IMR-90 (cell line): ENCODE measurements around the gene CTRB1. TPM values are rescaled to one million over a fixed set of nuclear protein-coding genes. Genes with fewer than 3 reads are reported as not detected.

ENCODE experiments used
- ATAC-seq: fragments of 200-7000 bp; cut with Tn5 transposase; 2 replicates; pipeline ENCODE4 v1.9.1; 2020; ENCODE audit warnings: low read depth, mild to moderate bottlenecking, moderate library complexity
- BruUV-seq: library from RNA; stranded (reverse); fragments of 400-500 nt; replicated peaks from 2 replicates; lab custom pipeline; 2021; lab: Mats Ljungman, UMichigan
- CTCF ChIA-PET: fragments of 300-600 bp; formaldehyde crosslinking; extraction: SDS; loops from one replicate; lab custom pipeline; 2021; ENCODE audit warnings: antibody characterized with exemption; lab: Yijun Ruan, JAX
- POLR2A ChIA-PET: fragments of 300-600 bp; sonication (Branson Sonifier 250); formaldehyde crosslinking; loops from one replicate; lab custom pipeline; 2022; ENCODE audit warnings: antibody characterized with exemption; ENCODE audit not compliant: unreplicated experiment; lab: Charles Lee
- DNase-seq: peaks from one replicate; pipeline ENCODE4 v3.0.0; 2013
- H2AFZ ChIP-seq: replicated peaks from 2 replicates; pipeline ENCODE3; 2013; ENCODE audit warnings: low read length, mild to moderate bottlenecking; ENCODE audit not compliant: poor library complexity
- H2AK5ac ChIP-seq: 2 replicates; pipeline ENCODE4 v1.6.1; 2013; ENCODE audit warnings: low read depth, low read length, inconsistent platforms
- H2AK9ac ChIP-seq: replicated peaks from 2 replicates; pipeline ENCODE3; 2013; ENCODE audit warnings: mild to moderate bottlenecking, low read depth, low read length, moderate library complexity; ENCODE audit not compliant: poor library complexity
- H2BK120ac ChIP-seq: 2 replicates; pipeline ENCODE4 v1.6.1; 2013; ENCODE audit warnings: low read depth, low read length, inconsistent platforms
- H2BK15ac ChIP-seq: 3 replicates; pipeline ENCODE4 v1.6.1; 2013; ENCODE audit warnings: low read depth, low read length, inconsistent platforms
- H2BK20ac ChIP-seq: 2 replicates; pipeline ENCODE4 v1.6.1; 2013; ENCODE audit warnings: low read depth, mild to moderate bottlenecking, inconsistent platforms, low read length, moderate library complexity
- H2BK5ac ChIP-seq: 2 replicates; pipeline ENCODE4 v1.6.1; 2013; ENCODE audit warnings: mild to moderate bottlenecking, low read depth, low read length, inconsistent platforms; ENCODE audit not compliant: poor library complexity, severe bottlenecking
- H3K14ac ChIP-seq: replicated peaks from 2 replicates; pipeline ENCODE4 v1.6.1; 2013; ENCODE audit warnings: low read depth, low read length, inconsistent platforms
- H3K18ac ChIP-seq: 2 replicates; pipeline ENCODE4 v1.6.1; 2013; ENCODE audit warnings: low read depth, low read length, control low read depth
- H3K23ac ChIP-seq: 2 replicates; pipeline ENCODE4 v1.6.1; 2013; ENCODE audit warnings: low read depth, low read length, inconsistent platforms
- H3K27ac ChIP-seq: 2 replicates; pipeline ENCODE4 v1.5.1; 2013; ENCODE audit warnings: mild to moderate bottlenecking, control low read depth, low read length; ENCODE audit not compliant: insufficient read depth
- H3K27me3 ChIP-seq: 2 replicates; pipeline ENCODE4 v1.6.1; 2013; ENCODE audit warnings: low read length; ENCODE audit not compliant: control insufficient read depth, insufficient read depth
- H3K36me3 ChIP-seq: 2 replicates; pipeline ENCODE4 v1.6.1; 2013; ENCODE audit warnings: low read length, mixed read lengths; ENCODE audit not compliant: control insufficient read depth, insufficient read depth
- H3K4ac ChIP-seq: 2 replicates; pipeline ENCODE4 v1.6.1; 2013; ENCODE audit warnings: low read depth, low read length, inconsistent platforms
- H3K4me1 ChIP-seq: 2 replicates; pipeline ENCODE4 v1.6.1; 2013; ENCODE audit warnings: low read length, mixed read lengths; ENCODE audit not compliant: control insufficient read depth, insufficient read depth
- H3K4me2 ChIP-seq: 2 replicates; pipeline ENCODE4 v1.6.1; 2013; ENCODE audit warnings: low read depth, mild to moderate bottlenecking, control low read depth, low read length, moderate library complexity
- H3K4me3 ChIP-seq: 2 replicates; pipeline ENCODE4 v1.5.1; 2013; ENCODE audit warnings: low read depth, mild to moderate bottlenecking, control low read depth, low read length, moderate library complexity; ENCODE audit not compliant: insufficient read depth
- H3K56ac ChIP-seq: 2 replicates; pipeline ENCODE4 v1.6.1; 2013; ENCODE audit warnings: low read length, inconsistent platforms; ENCODE audit not compliant: insufficient read depth; ENCODE audit errors: extremely low read depth
- H3K79me1 ChIP-seq, 2 experiments: 2 replicates each; pipeline ENCODE4 v1.6.1; 2013; ENCODE audit warnings: low read length in 2 of 2, inconsistent platforms in 1 of 2, low read depth in 1 of 2
- H3K9ac ChIP-seq: 2 replicates; pipeline ENCODE4 v1.6.1; 2013; ENCODE audit warnings: low read depth, low read length, control low read depth
- H3K9me1 ChIP-seq: 2 replicates; pipeline ENCODE4 v1.6.1; 2013; ENCODE audit warnings: low read length, inconsistent platforms; ENCODE audit not compliant: insufficient read depth
- H3K9me3 ChIP-seq: 2 replicates; pipeline ENCODE4 v1.6.1; 2013; ENCODE audit warnings: low read length; ENCODE audit not compliant: control insufficient read depth, insufficient read depth
- H4K20me1 ChIP-seq: 2 replicates; pipeline ENCODE4 v1.6.1; 2013; ENCODE audit warnings: low read length, inconsistent platforms; ENCODE audit not compliant: insufficient read depth
- H4K5ac ChIP-seq: 2 replicates; pipeline ENCODE4 v1.6.1; 2013; ENCODE audit warnings: mild to moderate bottlenecking, low read depth, low read length, control low read depth
- H4K8ac ChIP-seq, 2 experiments: 2 replicates each; pipeline ENCODE4 v1.6.1; 2013; ENCODE audit warnings: low read depth in 2 of 2, low read length in 2 of 2, control low read depth in 1 of 2, inconsistent platforms in 1 of 2
- H4K91ac ChIP-seq: 2 replicates; pipeline ENCODE4 v1.6.1; 2013; ENCODE audit warnings: low read depth, low read length, inconsistent platforms; ENCODE audit not compliant: insufficient read depth
- BHLHE40 ChIP-seq: fragments of 150-350 bp; IDR thresholded peaks from 2 replicates; pipeline ENCODE4 v1.6.1; 2016; ENCODE audit warnings: mild to moderate bottlenecking, low read depth, low read length
- CEBPB ChIP-seq: IDR thresholded peaks from 2 replicates; pipeline ENCODE4 v1.6.1; 2012; ENCODE audit warnings: low read depth, low read length, improper control_type of control experiment
- CHD1 ChIP-seq: IDR thresholded peaks from 2 replicates; pipeline ENCODE4 v1.6.1; 2012; ENCODE audit warnings: low read depth, low read length, improper control_type of control experiment
- FOS ChIP-seq: fragments of 150-350 bp; IDR thresholded peaks from 2 replicates; pipeline ENCODE4 v1.6.1; 2016; ENCODE audit warnings: low read depth, low read length
- MAFK ChIP-seq: IDR thresholded peaks from 2 replicates; pipeline ENCODE4 v1.6.1; 2012; ENCODE audit warnings: low read depth, low read length, improper control_type of control experiment
- MAZ ChIP-seq: IDR thresholded peaks from 2 replicates; pipeline ENCODE4 v1.6.1; 2012; ENCODE audit warnings: low read depth, mild to moderate bottlenecking, low read length, improper control_type of control experiment, moderate library complexity, borderline replicate concordance
- MXI1 ChIP-seq: IDR thresholded peaks from 2 replicates; pipeline ENCODE4 v1.6.1; 2012; ENCODE audit warnings: low read depth, mild to moderate bottlenecking, low read length, moderate library complexity, borderline replicate concordance
- NFE2L2 ChIP-seq: fragments of 150-350 bp; IDR thresholded peaks from 2 replicates; pipeline ENCODE4 v1.6.1; 2016; ENCODE audit warnings: low read depth, mild to moderate bottlenecking, low read length
- RAD21 ChIP-seq: IDR thresholded peaks from 2 replicates; pipeline ENCODE4 v1.6.1; 2012; ENCODE audit warnings: low read length, improper control_type of control experiment
- RCOR1 ChIP-seq: IDR thresholded peaks from 2 replicates; pipeline ENCODE4 v1.6.1; 2012; ENCODE audit warnings: mild to moderate bottlenecking, low read length, improper control_type of control experiment; ENCODE audit not compliant: insufficient replicate concordance
- RFX5 ChIP-seq: IDR thresholded peaks from 2 replicates; pipeline ENCODE4 v1.8.0; 2012; ENCODE audit warnings: low read depth, mild to moderate bottlenecking, low read length, moderate library complexity
- SMC3 ChIP-seq: fragments of 150-350 bp; IDR thresholded peaks from 2 replicates; pipeline ENCODE4 v1.6.1; 2016; ENCODE audit warnings: low read depth, mild to moderate bottlenecking, antibody characterized with exemption, low read length, moderate library complexity
- USF2 ChIP-seq: fragments of 150-350 bp; IDR thresholded peaks from 2 replicates; pipeline ENCODE4 v1.6.1; 2017; ENCODE audit warnings: mild to moderate bottlenecking, antibody characterized with exemption, low read length, low read depth
- WGBS, 2 experiments: methylation state at CpG; one replicate each; pipeline versions ENCODE4 v1.1.5 to v1.1.7; 2013; ENCODE audit warnings: missing lambda C conversion rate in 2 of 2; ENCODE audit not compliant: insufficient read length in 1 of 2; ENCODE audit errors: extremely low coverage in 2 of 2; 5-methylcytosine and 5-hydroxymethylcytosine counted together
- dilution Hi-C: fragments of 300-500 bp; cut with HindIII; formaldehyde crosslinking; loops from one replicate; pipeline ENCODE4 v1.14.3; 2018; ENCODE audit warnings: low sequenced_read_pairs; ENCODE audit not compliant: unreplicated experiment
- in situ Hi-C: fragments of 300-500 bp; cut with MboI; formaldehyde crosslinking; loops from 3 replicates; pipeline ENCODE4 v1.14.3; 2019; ENCODE audit warnings: low sequenced_read_pairs, inconsistent platforms, mixed read lengths
- intact Hi-C: fragments of 100-400 bp; cut with micrococcal nuclease; formaldehyde crosslinking; loops from 2 replicates; pipeline ENCODE4 v1.10.0; 2022
- polyA plus RNA-seq, 3 experiments: library from polyadenylated mRNA; depleted of rRNA; stranded (reverse); fragments of >200 nt; gene quantifications; 2 replicates each; pipeline ENCODE4 v1.2.3, GENCODE V29; 2012; ENCODE audit warnings: low replicate concordance in 1 of 3
- total RNA-seq: library from RNA; depleted of rRNA; stranded (reverse); fragments of >200 nt; gene quantifications from 2 replicates; pipeline ENCODE4 v1.2.3, GENCODE V29; 2012
- TF ChIP-seq, protein P1 (sequence below): conservative IDR thresholded peaks from 2 replicates; pipeline ENCODE4 v1.5.1; 2012; ENCODE audit warnings: mild to moderate bottlenecking, low read depth, low read length, improper control_type of control experiment
- TF ChIP-seq, protein P2 (sequence below): fragments of 150-350 bp; IDR thresholded peaks from 2 replicates; pipeline ENCODE4 v1.6.1; 2016; ENCODE audit warnings: low read depth, mild to moderate bottlenecking, low read length, moderate library complexity, borderline replicate concordance

Gene CTRB1
- total and polyA plus RNA-seq, 2 of the 4 experiments (the other 2 are of a cell fraction): not detected

DNA sequence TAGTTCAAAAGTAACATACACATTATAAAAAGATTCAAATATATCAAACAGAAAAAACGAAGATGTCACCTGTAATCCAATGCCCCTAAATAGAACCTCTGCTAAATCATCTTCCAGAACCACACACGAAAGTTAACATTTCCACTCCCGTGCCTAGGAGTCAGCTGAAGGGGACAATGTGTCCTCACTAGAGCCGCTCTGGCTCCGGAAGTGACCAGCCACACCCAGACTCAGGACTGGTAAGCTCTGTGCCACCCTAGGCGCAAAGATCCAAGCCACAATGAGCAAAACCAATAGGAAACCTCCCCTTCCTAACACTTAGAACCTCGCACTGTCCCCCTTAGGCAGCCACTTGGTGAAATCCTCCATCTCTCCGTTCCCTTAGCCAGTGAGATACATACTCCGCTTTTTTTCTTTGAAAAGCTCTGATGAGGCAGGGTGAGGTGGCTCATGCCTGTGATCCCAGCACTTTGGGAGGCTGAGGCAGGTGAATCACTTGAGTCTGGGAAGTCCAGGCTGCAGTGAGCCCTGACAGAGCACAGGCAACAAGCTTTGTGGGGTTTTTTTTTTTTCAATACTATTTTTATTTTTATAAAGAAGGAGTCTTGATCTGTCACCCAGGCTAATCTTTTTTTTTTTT, 11.8 kb downstream of the CTRB1 start:
- no peak for ATAC-seq
- peak; percentile 54 for DNase-seq
- Histone ChIP-seq H2BK120ac (no peak overlapping the region), H2BK5ac (no peak overlapping the region), H4K8ac (no peak overlapping the region), H3K18ac (no peak overlapping the region), H3K79me1 (peaks cover 9 to 79% of the 10 kb centered on the region in 2 experiments), H3K27ac (no peak overlapping the region), H3K14ac (no peak overlapping the region), H4K5ac (no peak overlapping the region), H4K91ac (no peak overlapping the region), H2AK9ac (no peak overlapping the region), H3K9ac (no peak overlapping the region), H3K27me3 (no peaks in the 10 kb centered on the region), H3K4me1 (peaks cover 7% of the 10 kb centered on the region), H2AK5ac (no peak overlapping the region), H3K4me3 (no peak overlapping the region), H3K4ac (no peak overlapping the region), H3K4me2 (no peak overlapping the region), H3K9me3 (no peaks in the 10 kb centered on the region), H3K23ac (no peak overlapping the region), H4K20me1 (peaks cover 87% of the 10 kb centered on the region), H2BK15ac (no peak overlapping the region), H2AFZ (no peak overlapping the region), H2BK20ac (no peak overlapping the region), H3K9me1 (peaks cover 6% of the 10 kb centered on the region; the same call in 1 of the 2 replicates), H3K36me3 (peaks cover 63% of the 10 kb centered on the region), H3K56ac (no peak overlapping the region)
- intact Hi-C loops (loop anchor here (5.0 kb wide), 1 partner anchor 172 kb away; no protein-coding TSS in a partner anchor), dilution Hi-C loops (no loop called here), in situ Hi-C loops (loop anchor here (5.0 kb wide), 1 partner anchor 157 kb away; no protein-coding TSS in a partner anchor)
- ChIA-PET CTCF (interaction anchor here (0.6 kb wide), 1 partner anchor 537 kb away, joined by 3 read pairs; no protein-coding TSS in a partner anchor), POLR2A (no interaction called here)
- 97% methylated on average over 4 of the region's 9 CpGs; no CpG with 5 or more reads in 1 of the 2 experiments for WGBS, 2 experiments
- BruUV-seq: no TSS peak
- TF ChIP-seq SMC3: no peak
- no peak for TF ChIP-seq RCOR1
- no peak for TF ChIP-seq NFE2L2
- TF ChIP-seq MAZ: no peak
- no peak for TF ChIP-seq MAFK
- no peak for TF ChIP-seq RAD21
- TF ChIP-seq, protein P1, sequence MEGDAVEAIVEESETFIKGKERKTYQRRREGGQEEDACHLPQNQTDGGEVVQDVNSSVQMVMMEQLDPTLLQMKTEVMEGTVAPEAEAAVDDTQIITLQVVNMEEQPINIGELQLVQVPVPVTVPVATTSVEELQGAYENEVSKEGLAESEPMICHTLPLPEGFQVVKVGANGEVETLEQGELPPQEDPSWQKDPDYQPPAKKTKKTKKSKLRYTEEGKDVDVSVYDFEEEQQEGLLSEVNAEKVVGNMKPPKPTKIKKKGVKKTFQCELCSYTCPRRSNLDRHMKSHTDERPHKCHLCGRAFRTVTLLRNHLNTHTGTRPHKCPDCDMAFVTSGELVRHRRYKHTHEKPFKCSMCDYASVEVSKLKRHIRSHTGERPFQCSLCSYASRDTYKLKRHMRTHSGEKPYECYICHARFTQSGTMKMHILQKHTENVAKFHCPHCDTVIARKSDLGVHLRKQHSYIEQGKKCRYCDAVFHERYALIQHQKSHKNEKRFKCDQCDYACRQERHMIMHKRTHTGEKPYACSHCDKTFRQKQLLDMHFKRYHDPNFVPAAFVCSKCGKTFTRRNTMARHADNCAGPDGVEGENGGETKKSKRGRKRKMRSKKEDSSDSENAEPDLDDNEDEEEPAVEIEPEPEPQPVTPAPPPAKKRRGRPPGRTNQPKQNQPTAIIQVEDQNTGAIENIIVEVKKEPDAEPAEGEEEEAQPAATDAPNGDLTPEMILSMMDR: no peak
- TF ChIP-seq, protein P2, sequence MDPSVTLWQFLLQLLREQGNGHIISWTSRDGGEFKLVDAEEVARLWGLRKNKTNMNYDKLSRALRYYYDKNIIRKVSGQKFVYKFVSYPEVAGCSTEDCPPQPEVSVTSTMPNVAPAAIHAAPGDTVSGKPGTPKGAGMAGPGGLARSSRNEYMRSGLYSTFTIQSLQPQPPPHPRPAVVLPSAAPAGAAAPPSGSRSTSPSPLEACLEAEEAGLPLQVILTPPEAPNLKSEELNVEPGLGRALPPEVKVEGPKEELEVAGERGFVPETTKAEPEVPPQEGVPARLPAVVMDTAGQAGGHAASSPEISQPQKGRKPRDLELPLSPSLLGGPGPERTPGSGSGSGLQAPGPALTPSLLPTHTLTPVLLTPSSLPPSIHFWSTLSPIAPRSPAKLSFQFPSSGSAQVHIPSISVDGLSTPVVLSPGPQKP: no peak
- no peak for TF ChIP-seq FOS
- no peak for TF ChIP-seq USF2
- TF ChIP-seq RFX5: no peak
- TF ChIP-seq CEBPB: no peak
- TF ChIP-seq CHD1: no peak
- TF ChIP-seq BHLHE40: no peak
- no peak for TF ChIP-seq MXI1
